OCI-LY7 (cell line): Measurements from ENCODE around the gene MYRIP.

ENCODE experiments used
- EZH2phosphoT487 ChIP-seq: fragments of 200-600 bp; sonication (generic); IDR thresholded peaks from 2 replicates; pipeline ENCODE4 v1.6.1; 2018; ENCODE audit warnings: low read depth, borderline replicate concordance, mild to moderate bottlenecking, mixed run types, antibody characterized with exemption, low read length, moderate library complexity, mixed read lengths
- TF ChIP-seq, protein P1 (sequence below): fragments of 200-600 bp; sonication (generic); conservative IDR thresholded peaks from 2 replicates; pipeline ENCODE4 v1.5.1; 2014; ENCODE audit warnings: mild to moderate bottlenecking, antibody characterized with exemption, low read length, moderate library complexity, mixed read lengths

GRCh38 chr3:40302784-40303183 lies 493.4 kb downstream of the MYRIP start:
- TF ChIP-seq, protein P1, sequence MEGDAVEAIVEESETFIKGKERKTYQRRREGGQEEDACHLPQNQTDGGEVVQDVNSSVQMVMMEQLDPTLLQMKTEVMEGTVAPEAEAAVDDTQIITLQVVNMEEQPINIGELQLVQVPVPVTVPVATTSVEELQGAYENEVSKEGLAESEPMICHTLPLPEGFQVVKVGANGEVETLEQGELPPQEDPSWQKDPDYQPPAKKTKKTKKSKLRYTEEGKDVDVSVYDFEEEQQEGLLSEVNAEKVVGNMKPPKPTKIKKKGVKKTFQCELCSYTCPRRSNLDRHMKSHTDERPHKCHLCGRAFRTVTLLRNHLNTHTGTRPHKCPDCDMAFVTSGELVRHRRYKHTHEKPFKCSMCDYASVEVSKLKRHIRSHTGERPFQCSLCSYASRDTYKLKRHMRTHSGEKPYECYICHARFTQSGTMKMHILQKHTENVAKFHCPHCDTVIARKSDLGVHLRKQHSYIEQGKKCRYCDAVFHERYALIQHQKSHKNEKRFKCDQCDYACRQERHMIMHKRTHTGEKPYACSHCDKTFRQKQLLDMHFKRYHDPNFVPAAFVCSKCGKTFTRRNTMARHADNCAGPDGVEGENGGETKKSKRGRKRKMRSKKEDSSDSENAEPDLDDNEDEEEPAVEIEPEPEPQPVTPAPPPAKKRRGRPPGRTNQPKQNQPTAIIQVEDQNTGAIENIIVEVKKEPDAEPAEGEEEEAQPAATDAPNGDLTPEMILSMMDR, result no peak
- TF ChIP-seq EZH2phosphoT487, result no peak
